AG04449 (cell line): Measurements from ENCODE around the gene TNS1.

ENCODE experiments used
- CTCF ChIA-PET: fragments of 350-600 bp; formaldehyde crosslinking; extraction: SDS; loops from one replicate; lab custom pipeline; 2021; ENCODE audit warnings: antibody characterized with exemption; lab: Yijun Ruan, JAX
- POLR2A ChIA-PET: fragments of 400-600, 350-600 bp; formaldehyde crosslinking; extraction: SDS; loops from one replicate; lab custom pipeline; 2020; ENCODE audit warnings: antibody characterized with exemption, inconsistent platforms; lab: Yijun Ruan, JAX
- DNase-seq: peaks from one replicate; pipeline ENCODE4 v3.0.0-alpha.2; 2010; ENCODE audit warnings: low read depth, low spot score
- H3K4me3 ChIP-seq: 2 replicates; pipeline ENCODE4 v1.5.1; 2011; ENCODE audit warnings: low read depth, mild to moderate bottlenecking, control low read depth, low read length
- CTCF ChIP-seq: IDR thresholded peaks from one replicate; pipeline ENCODE4 v1.5.1; 2011; ENCODE audit warnings: mild to moderate bottlenecking, moderate library complexity, low read length, control low read depth, inconsistent platforms; ENCODE audit not compliant: insufficient read depth; ENCODE audit errors: missing control alignments

Gene TNS1

GRCh38 chr2:217755027-217755745 is 247.6 kb downstream of the TNS1 start:
- no peak for DNase-seq
- ChIA-PET POLR2A (no interaction called here), CTCF (interaction anchor here (0.7 to 3.2 kb wide), 17 partner anchors 9 to 1073 kb away, joined by 3 to 16 read pairs (median 4); no protein-coding TSS in a partner anchor)
- TF ChIP-seq CTCF: no peak
- H3K4me3 ChIP-seq: no peak overlapping the region

GRCh38 chr2:217753460-217754200 is 249.2 kb downstream of the TNS1 start:
- CTCF ChIA-PET: interaction anchor here (1.0 to 2.3 kb wide), 6 partner anchors 17 to 1091 kb away, joined by 3 to 7 read pairs (median 4); no protein-coding TSS in a partner anchor
- no peak for TF ChIP-seq CTCF
- H3K4me3 ChIP-seq: no peak overlapping the region
- DNase-seq: no peak
- POLR2A ChIA-PET: interaction anchor here (0.7 kb wide), 1 partner anchor 20 kb away, joined by 5 read pairs; no protein-coding TSS in a partner anchor

- ChIA-PET POLR2A (no interaction called here), CTCF (interaction anchor here (2.3 kb wide), 1 partner anchor 102 kb away, joined by 7 read pairs; no protein-coding TSS in a partner anchor)
- H3K4me3 ChIP-seq: no peak overlapping the region
- no peak for TF ChIP-seq CTCF
- no peak for DNase-seq
Observed at GRCh38 chr2:217752714-217753459, 249.9 kb downstream of the TNS1 start.

GRCh38 chr2:217751952-217752351 is 250.8 kb downstream of the TNS1 start:
- POLR2A ChIA-PET: no interaction called here
- DNase-seq: no peak

GRCh38 chr2:217751192-217751591 is 251.6 kb downstream of the TNS1 start:
- no peak for DNase-seq
- ChIA-PET CTCF (interaction anchor here (1.0 to 1.6 kb wide), 2 partner anchors 38 kb away, joined by 3 to 4 read pairs; no protein-coding TSS in a partner anchor), POLR2A (no interaction called here)
- TF ChIP-seq CTCF: no peak
- H3K4me3 ChIP-seq: no peak overlapping the region

More at GRCh38 chr2:217751952-217752351, 250.8 kb downstream of the TNS1 start:
- H3K4me3 ChIP-seq: no peak overlapping the region
- CTCF ChIA-PET: interaction anchor here (1.6 kb wide), 1 partner anchor 37 kb away, joined by 4 read pairs; no protein-coding TSS in a partner anchor
- no peak for TF ChIP-seq CTCF
